LoVo (cell line): ENCODE results near the gene SELENBP1.
"Not testable (repeated sequence)": the region's sequence is repeated elsewhere in the genome, so short reads cannot be mapped to it uniquely, and the experiment has no call there.

Experiments
- DNase-seq: peaks from one replicate; pipeline ENCODE4 v3.0.0-alpha.2; 2016; ENCODE audit warnings: low spot score

The SELENBP1 gene

GRCh38 chr1:151377150-151377884 lies 4.8 kb upstream of the SELENBP1 start:
- DNase-seq: no peak

GRCh38 chr1:151373196-151373595 lies 691 bp upstream of the SELENBP1 start:
- DNase-seq: no peak

- DNase-seq: no peak
Observed at GRCh38 chr1:151371370-151372057, 991 bp downstream of the SELENBP1 start.

- DNase-seq: no peak
Observed at GRCh38 chr1:151370211-151370911, 2.1 kb downstream of the SELENBP1 start.

GRCh38 chr1:151369621-151370048 lies 2.9 kb downstream of the SELENBP1 start:
- DNase-seq: no peak

- DNase-seq: no peak
Observed at GRCh38 chr1:151369302-151369610, 3.2 kb downstream of the SELENBP1 start.

- DNase-seq: no peak
Observed at GRCh38 chr1:151368393-151369301, 3.9 kb downstream of the SELENBP1 start.

GRCh38 chr1:151367658-151368392 lies 4.7 kb downstream of the SELENBP1 start:
- DNase-seq: no peak

- no peak for DNase-seq
Observed at GRCh38 chr1:151364996-151365395, 7.5 kb downstream of the SELENBP1 start.

- no peak for DNase-seq
Observed at GRCh38 chr1:151362308-151363155, 10.0 kb downstream of the SELENBP1 start.

- DNase-seq: no peak
Observed at GRCh38 chr1:151361883-151362282, 10.6 kb downstream of the SELENBP1 start.

- DNase-seq: no peak
Observed at GRCh38 chr1:151356696-151357095, 15.8 kb downstream of the SELENBP1 start.

- DNase-seq: no peak
Observed at GRCh38 chr1:151352021-151352718, 20.3 kb downstream of the SELENBP1 start.

GRCh38 chr1:151350323-151350722 lies 22.2 kb downstream of the SELENBP1 start:
- DNase-seq: not testable (repeated sequence)

- DNase-seq: no peak
Observed at GRCh38 chr1:151347523-151348246, 24.8 kb downstream of the SELENBP1 start.

- peak; percentile 97 for DNase-seq
Observed at GRCh38 chr1:151346769-151347522, 25.6 kb downstream of the SELENBP1 start, which contains the start of gene RFX5. Gene RFX5, minus strand, starts transcription at chr1:151347252. Its CDS starts 932 bp downstream, at chr1:151346320.

- no peak for DNase-seq
Observed at GRCh38 chr1:151346082-151346768, 26.3 kb downstream of the SELENBP1 start.

GRCh38 chr1:151344291-151344690 lies 28.2 kb downstream of the SELENBP1 start:
- no peak for DNase-seq
